Measurements from ENCODE around the gene DENND2A. TPM values are rescaled to one million over a fixed set of nuclear protein-coding genes. Genes with fewer than 3 reads are reported as not detected.
"Not testable (repeated sequence)": the region's sequence is repeated elsewhere in the genome, so short reads cannot be mapped to it uniquely, and the experiment has no call there.

The DENND2A gene
- total RNA-seq, 1 donor from 2014 or later: 32.3 TPM

GRCh38 chr7:140533394-140533872, 107.2 kb downstream of the DENND2A start:
- no peaks in the 10 kb centered on the region for H3K27me3 Mint-ChIP-seq (ENCODE audit: low read depth)
- H3K4me3 Mint-ChIP-seq: no peak overlapping the region
- no peak overlapping the region for H3K27ac Mint-ChIP-seq
- H3K36me3 Mint-ChIP-seq: peaks cover 29% of the 10 kb centered on the region
- no peak for TF ChIP-seq CTCF (IDR thresholded peaks at IDR 0.05; ENCODE audit: unreplicated experiment)
- DNase-seq (ENCODE audit: low spot score in 2 of 2, unreplicated experiment in 2 of 2): no peak
- no peaks in the 10 kb centered on the region for H3K9me3 Mint-ChIP-seq
- peaks cover 14% of the 10 kb centered on the region for H3K4me1 Mint-ChIP-seq

- DNase-seq (ENCODE audit: low spot score in 2 of 2, unreplicated experiment in 2 of 2); H3K4me3 Mint-ChIP-seq; H3K27ac Mint-ChIP-seq; H3K4me1 Mint-ChIP-seq; H3K27me3 Mint-ChIP-seq (ENCODE audit: low read depth); H3K9me3 Mint-ChIP-seq: not testable (repeated sequence)
- peaks cover 30% of the 10 kb centered on the region for H3K36me3 Mint-ChIP-seq
These were observed 111.2 kb downstream of the DENND2A start for GRCh38 chr7:140529428-140529827.

GRCh38 chr7:140526787-140527664, 113.6 kb downstream of the DENND2A start:
- Mint-ChIP-seq H3K4me1 (peaks cover 6% of the 10 kb centered on the region), H3K36me3 (peaks cover 22% of the 10 kb centered on the region), H3K4me3 (no peak overlapping the region), H3K27ac (peak overlapping the region; percentile 1), H3K9me3 (no peaks in the 10 kb centered on the region), H3K27me3 (ENCODE audit: low read depth) (no peaks in the 10 kb centered on the region)
- no peak for DNase-seq (ENCODE audit: low spot score in 2 of 2, unreplicated experiment in 2 of 2)
- no peak for TF ChIP-seq CTCF (IDR thresholded peaks at IDR 0.05; ENCODE audit: unreplicated experiment)

- Mint-ChIP-seq H3K4me1 (peaks cover 6% of the 10 kb centered on the region), H3K9me3 (no peaks in the 10 kb centered on the region), H3K27me3 (ENCODE audit: low read depth) (no peaks in the 10 kb centered on the region), H3K27ac (no peak overlapping the region), H3K4me3 (no peak overlapping the region), H3K36me3 (peaks cover 24% of the 10 kb centered on the region)
- TF ChIP-seq CTCF (IDR thresholded peaks at IDR 0.05; ENCODE audit: unreplicated experiment): no peak
- DNase-seq (ENCODE audit: low spot score in 2 of 2, unreplicated experiment in 2 of 2): no peak
These were observed 114.4 kb downstream of the DENND2A start for GRCh38 chr7:140526214-140526613.

GRCh38 chr7:140525743-140526142, 114.9 kb downstream of the DENND2A start:
- Mint-ChIP-seq H3K27ac (no peak overlapping the region), H3K27me3 (ENCODE audit: low read depth) (no peaks in the 10 kb centered on the region), H3K4me1 (peaks cover 6% of the 10 kb centered on the region), H3K9me3 (no peaks in the 10 kb centered on the region), H3K4me3 (no peak overlapping the region), H3K36me3 (peaks cover 25% of the 10 kb centered on the region)
- no peak for TF ChIP-seq CTCF (IDR thresholded peaks at IDR 0.05; ENCODE audit: unreplicated experiment)
- no peak for DNase-seq (ENCODE audit: low spot score in 2 of 2, unreplicated experiment in 2 of 2)

GRCh38 chr7:140521421-140521820, 119.2 kb downstream of the DENND2A start:
- DNase-seq (ENCODE audit: low spot score in 2 of 2, unreplicated experiment in 2 of 2): no peak
- no peak for TF ChIP-seq CTCF (IDR thresholded peaks at IDR 0.05; ENCODE audit: unreplicated experiment)
- H3K9me3 Mint-ChIP-seq: no peaks in the 10 kb centered on the region
- no peak overlapping the region for H3K4me3 Mint-ChIP-seq
- peaks cover 6% of the 10 kb centered on the region for H3K4me1 Mint-ChIP-seq
- peaks cover 24% of the 10 kb centered on the region for H3K36me3 Mint-ChIP-seq
- no peak overlapping the region for H3K27ac Mint-ChIP-seq
- no peaks in the 10 kb centered on the region for H3K27me3 Mint-ChIP-seq (ENCODE audit: low read depth)

Data from mesothelial cell of epicardium (in vitro differentiated cells).